ENCODE measurements around the gene ZNF311. TPM values are rescaled to one million over a fixed set of nuclear protein-coding genes. Genes with fewer than 3 reads are reported as not detected.

Gene ZNF311
- total and polyA plus RNA-seq, 2 of the 13 experiments (the other 11 are each of a cell fraction or from before 2014, with no cell fraction given), result not detected

DNA sequence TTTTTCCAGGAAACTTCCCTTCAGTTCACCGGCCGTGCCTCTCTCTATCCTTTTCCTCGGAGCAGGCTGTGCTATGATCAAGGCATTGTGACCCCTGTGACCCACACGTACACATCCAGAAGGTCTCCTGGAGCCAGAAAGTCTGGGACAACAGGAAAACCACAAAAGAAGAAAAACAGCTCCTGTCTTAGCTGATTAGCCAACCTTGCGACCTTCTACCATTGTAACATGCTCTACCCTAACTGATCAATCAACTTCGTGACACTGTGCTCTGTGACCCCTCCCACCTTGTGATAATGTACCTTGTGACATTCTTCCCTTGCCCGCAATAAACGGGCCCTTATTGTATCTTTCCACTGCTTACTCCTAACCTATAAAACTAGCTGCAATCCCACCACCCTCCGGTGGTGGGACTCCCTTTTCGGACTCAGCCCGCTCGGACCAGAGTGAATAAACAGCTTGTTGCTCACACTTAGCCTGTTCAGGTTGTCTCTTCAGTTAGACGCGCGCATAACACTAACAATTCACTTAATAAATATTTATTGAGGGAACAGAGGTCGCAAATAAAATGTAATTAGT, 24.2 kb downstream of the ZNF311 start (continued):
- TF ChIP-seq, protein P1, sequence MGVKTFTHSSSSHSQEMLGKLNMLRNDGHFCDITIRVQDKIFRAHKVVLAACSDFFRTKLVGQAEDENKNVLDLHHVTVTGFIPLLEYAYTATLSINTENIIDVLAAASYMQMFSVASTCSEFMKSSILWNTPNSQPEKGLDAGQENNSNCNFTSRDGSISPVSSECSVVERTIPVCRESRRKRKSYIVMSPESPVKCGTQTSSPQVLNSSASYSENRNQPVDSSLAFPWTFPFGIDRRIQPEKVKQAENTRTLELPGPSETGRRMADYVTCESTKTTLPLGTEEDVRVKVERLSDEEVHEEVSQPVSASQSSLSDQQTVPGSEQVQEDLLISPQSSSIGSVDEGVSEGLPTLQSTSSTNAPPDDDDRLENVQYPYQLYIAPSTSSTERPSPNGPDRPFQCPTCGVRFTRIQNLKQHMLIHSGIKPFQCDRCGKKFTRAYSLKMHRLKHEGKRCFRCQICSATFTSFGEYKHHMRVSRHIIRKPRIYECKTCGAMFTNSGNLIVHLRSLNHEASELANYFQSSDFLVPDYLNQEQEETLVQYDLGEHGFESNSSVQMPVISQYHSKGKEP (CRISPR knock-in tag; IDR thresholded peaks at IDR 0.05), result no peak
- TF ChIP-seq ZNF598 (CRISPR knock-in tag; IDR thresholded peaks at IDR 0.05; ENCODE audit: borderline replicate concordance), result no peak
- no peak for TF ChIP-seq ZNF326 (CRISPR knock-in tag; IDR thresholded peaks at IDR 0.05; ENCODE audit: borderline replicate concordance)
- TF ChIP-seq CREM (IDR thresholded peaks at IDR 0.05), result peak; percentile 75
- no peak for TF ChIP-seq CREM (CRISPR knock-in tag; IDR thresholded peaks at IDR 0.05)
- TF ChIP-seq, protein P2, sequence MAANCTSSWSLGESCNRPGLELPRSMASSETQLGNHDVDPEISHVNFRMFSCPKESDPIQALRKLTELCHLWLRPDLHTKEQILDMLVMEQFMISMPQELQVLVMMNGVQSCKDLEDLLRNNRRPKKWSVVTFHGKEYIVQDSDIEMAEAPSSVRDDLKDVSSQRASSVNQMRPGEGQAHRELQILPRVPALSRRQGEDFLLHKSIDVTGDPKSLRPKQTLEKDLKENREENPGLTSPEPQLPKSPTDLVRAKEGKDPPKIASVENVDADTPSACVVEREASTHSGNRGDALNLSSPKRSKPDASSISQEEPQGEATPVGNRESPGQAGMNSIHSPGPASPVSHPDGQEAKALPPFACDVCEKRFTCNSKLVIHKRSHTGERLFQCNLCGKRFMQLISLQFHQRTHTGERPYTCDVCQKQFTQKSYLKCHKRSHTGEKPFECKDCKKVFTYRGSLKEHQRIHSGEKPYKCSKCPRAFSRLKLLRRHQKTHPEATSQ (CRISPR knock-in tag; IDR thresholded peaks at IDR 0.05; ENCODE audit: borderline replicate concordance), result no peak
- TF ChIP-seq, protein P3, sequence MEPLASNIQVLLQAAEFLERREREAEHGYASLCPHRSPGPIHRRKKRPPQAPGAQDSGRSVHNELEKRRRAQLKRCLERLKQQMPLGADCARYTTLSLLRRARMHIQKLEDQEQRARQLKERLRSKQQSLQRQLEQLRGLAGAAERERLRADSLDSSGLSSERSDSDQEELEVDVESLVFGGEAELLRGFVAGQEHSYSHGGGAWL (CRISPR knock-in tag; IDR thresholded peaks at IDR 0.05), result no peak
- TF ChIP-seq, protein P4, sequence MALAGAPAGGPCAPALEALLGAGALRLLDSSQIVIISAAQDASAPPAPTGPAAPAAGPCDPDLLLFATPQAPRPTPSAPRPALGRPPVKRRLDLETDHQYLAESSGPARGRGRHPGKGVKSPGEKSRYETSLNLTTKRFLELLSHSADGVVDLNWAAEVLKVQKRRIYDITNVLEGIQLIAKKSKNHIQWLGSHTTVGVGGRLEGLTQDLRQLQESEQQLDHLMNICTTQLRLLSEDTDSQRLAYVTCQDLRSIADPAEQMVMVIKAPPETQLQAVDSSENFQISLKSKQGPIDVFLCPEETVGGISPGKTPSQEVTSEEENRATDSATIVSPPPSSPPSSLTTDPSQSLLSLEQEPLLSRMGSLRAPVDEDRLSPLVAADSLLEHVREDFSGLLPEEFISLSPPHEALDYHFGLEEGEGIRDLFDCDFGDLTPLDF (CRISPR knock-in tag; IDR thresholded peaks at IDR 0.05), result no peak
- TF ChIP-seq ZBTB14 (CRISPR knock-in tag; IDR thresholded peaks at IDR 0.05), result no peak
- TF ChIP-seq SP4 (CRISPR knock-in tag; IDR thresholded peaks at IDR 0.05), result peak; percentile 45; the same call in 1 of the 2 replicates
- no peak for TF ChIP-seq MED13 (CRISPR knock-in tag; IDR thresholded peaks at IDR 0.05)
- TF ChIP-seq RFXANK (CRISPR knock-in tag; IDR thresholded peaks at IDR 0.05), result no peak
- no peak for TF ChIP-seq KLF11 (CRISPR knock-in tag; IDR thresholded peaks at IDR 0.05)
- no peak for TF ChIP-seq ZNF430 (CRISPR knock-in tag; IDR thresholded peaks at IDR 0.05)
- TF ChIP-seq, protein P5, sequence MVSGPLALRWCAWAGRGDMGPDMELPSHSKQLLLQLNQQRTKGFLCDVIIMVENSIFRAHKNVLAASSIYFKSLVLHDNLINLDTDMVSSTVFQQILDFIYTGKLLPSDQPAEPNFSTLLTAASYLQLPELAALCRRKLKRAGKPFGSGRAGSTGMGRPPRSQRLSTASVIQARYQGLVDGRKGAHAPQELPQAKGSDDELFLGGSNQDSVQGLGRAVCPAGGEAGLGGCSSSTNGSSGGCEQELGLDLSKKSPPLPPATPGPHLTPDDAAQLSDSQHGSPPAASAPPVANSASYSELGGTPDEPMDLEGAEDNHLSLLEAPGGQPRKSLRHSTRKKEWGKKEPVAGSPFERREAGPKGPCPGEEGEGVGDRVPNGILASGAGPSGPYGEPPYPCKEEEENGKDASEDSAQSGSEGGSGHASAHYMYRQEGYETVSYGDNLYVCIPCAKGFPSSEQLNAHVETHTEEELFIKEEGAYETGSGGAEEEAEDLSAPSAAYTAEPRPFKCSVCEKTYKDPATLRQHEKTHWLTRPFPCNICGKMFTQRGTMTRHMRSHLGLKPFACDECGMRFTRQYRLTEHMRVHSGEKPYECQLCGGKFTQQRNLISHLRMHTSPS (CRISPR knock-in tag; IDR thresholded peaks at IDR 0.05; ENCODE audit: low read depth), result no peak
- TF ChIP-seq, protein P6, sequence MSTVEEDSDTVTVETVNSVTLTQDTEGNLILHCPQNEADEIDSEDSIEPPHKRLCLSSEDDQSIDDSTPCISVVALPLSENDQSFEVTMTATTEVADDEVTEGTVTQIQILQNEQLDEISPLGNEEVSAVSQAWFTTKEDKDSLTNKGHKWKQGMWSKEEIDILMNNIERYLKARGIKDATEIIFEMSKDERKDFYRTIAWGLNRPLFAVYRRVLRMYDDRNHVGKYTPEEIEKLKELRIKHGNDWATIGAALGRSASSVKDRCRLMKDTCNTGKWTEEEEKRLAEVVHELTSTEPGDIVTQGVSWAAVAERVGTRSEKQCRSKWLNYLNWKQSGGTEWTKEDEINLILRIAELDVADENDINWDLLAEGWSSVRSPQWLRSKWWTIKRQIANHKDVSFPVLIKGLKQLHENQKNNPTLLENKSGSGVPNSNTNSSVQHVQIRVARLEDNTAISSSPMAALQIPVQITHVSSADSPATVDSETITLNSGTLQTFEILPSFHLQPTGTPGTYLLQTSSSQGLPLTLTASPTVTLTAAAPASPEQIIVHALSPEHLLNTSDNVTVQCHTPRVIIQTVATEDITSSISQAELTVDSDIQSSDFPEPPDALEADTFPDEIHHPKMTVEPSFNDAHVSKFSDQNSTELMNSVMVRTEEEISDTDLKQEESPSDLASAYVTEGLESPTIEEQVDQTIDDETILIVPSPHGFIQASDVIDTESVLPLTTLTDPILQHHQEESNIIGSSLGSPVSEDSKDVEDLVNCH (CRISPR knock-in tag; IDR thresholded peaks at IDR 0.05), result no peak
- 0 out of 2 replicates have a peak, but pooled peaks have one; percentile 14 for TF ChIP-seq MNT (IDR thresholded peaks at IDR 0.05)
